Measurements from ENCODE around the gene MFSD2A. TPM values are rescaled to one million over a fixed set of nuclear protein-coding genes. Genes with fewer than 3 reads are reported as not detected.

The MFSD2A gene
- total RNA-seq, 1 experiment from 2014 or later: 8.0 TPM

GRCh38 chr1:39973503-39974135, 18.7 kb downstream of the MFSD2A start:
- H3K4me1 ChIP-seq (ENCODE audit: control insufficient read depth in 1 of 2, insufficient read depth in 2 of 2, low read length in 2 of 2): peaks cover 6 to 9% of the 10 kb centered on the region in 2 experiments; a peak in 3 of 4 replicates
- no peak overlapping the region for H2AFZ ChIP-seq (ENCODE audit: low read depth, low read length, poor library complexity, severe bottlenecking)
- H3K36me3 ChIP-seq (ENCODE audit: control insufficient read depth in 1 of 2, insufficient read depth in 2 of 2, low read length in 2 of 2): no peaks in the 10 kb centered on the region
- H4K20me1 ChIP-seq (ENCODE audit: insufficient read depth): no peaks in the 10 kb centered on the region
- H3K9me2 ChIP-seq (ENCODE audit: insufficient read depth): no peaks in the 10 kb centered on the region
- no peaks in the 10 kb centered on the region for H3K79me2 ChIP-seq (ENCODE audit: insufficient read depth, low read length)
- TF ChIP-seq CBX3 (IDR thresholded peaks at IDR 0.05; ENCODE audit: low read depth): no peak
- TF ChIP-seq, protein P1, sequence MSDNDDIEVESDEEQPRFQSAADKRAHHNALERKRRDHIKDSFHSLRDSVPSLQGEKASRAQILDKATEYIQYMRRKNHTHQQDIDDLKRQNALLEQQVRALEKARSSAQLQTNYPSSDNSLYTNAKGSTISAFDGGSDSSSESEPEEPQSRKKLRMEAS (IDR thresholded peaks at IDR 0.05): no peak
- TF ChIP-seq EGR1 (IDR thresholded peaks at IDR 0.05; ENCODE audit: low read depth): no peak
- no peak for TF ChIP-seq ZNF274 (IDR thresholded peaks at IDR 0.05; ENCODE audit: low read depth, low read length)
- no peak for TF ChIP-seq ZFX (IDR thresholded peaks at IDR 0.05)
- no peak for TF ChIP-seq SIN3A (IDR thresholded peaks at IDR 0.05; ENCODE audit: low read depth)
- no peak for TF ChIP-seq YY1 (IDR thresholded peaks at IDR 0.05; ENCODE audit: extremely low read depth, insufficient replicate concordance, low read depth, low read length)
- no peak for TF ChIP-seq REST (IDR thresholded peaks at IDR 0.05; ENCODE audit: low read depth)
- no peak for TF ChIP-seq ELF1 (IDR thresholded peaks at IDR 0.05; ENCODE audit: borderline replicate concordance, low read depth)
- no peak for TF ChIP-seq JUND (IDR thresholded peaks at IDR 0.05)
- no peak for TF ChIP-seq POLR2AphosphoS5 (IDR thresholded peaks at IDR 0.05; ENCODE audit: low read depth, low read length)
- peak; percentile 96 to 99 (median 98) for TF ChIP-seq CTCF (IDR thresholded peaks at IDR 0.05 in 2 of 3, conservative IDR thresholded peaks at IDR 0.05 in 1 of 3; ENCODE audit: borderline replicate concordance in 1 of 3, insufficient read depth in 1 of 3, low read depth in 2 of 3, low read length in 2 of 3)
- no peak for TF ChIP-seq ATF3 (IDR thresholded peaks at IDR 0.05)
- peak; percentile 98 for TF ChIP-seq RAD21 (IDR thresholded peaks at IDR 0.05; ENCODE audit: low read depth)
- no peak for TF ChIP-seq SP1 (IDR thresholded peaks at IDR 0.05; ENCODE audit: low read depth)
- TF ChIP-seq EZH2phosphoT487 (IDR thresholded peaks at IDR 0.05; ENCODE audit: borderline replicate concordance): no peak
- TF ChIP-seq POLR2A (IDR thresholded peaks at IDR 0.05; ENCODE audit: borderline replicate concordance, extremely low read depth, insufficient read depth, insufficient read length): no peak
- no TSS peak for BruUV-seq (replicated peaks)
- ChIA-PET POLR2A (no interaction called here), CTCF (interaction anchor here (1.2 to 5.4 kb wide), 4 partner anchors 8 to 157 kb away, joined by 3 to 56 read pairs (median 11); partner anchors contain the start of gene MYCL), RAD21 (ENCODE audit: low non-redundant PET in 1 of 2, low total read pairs in 2 of 2, uncharacterized antibody in 2 of 2, unreplicated experiment in 2 of 2) (interaction anchor here (1.1 to 1.9 kb wide), 3 partner anchors 54 kb away, joined by 4 to 7 read pairs (median 6); no protein-coding TSS in a partner anchor)
- peak; percentile 89 for ATAC-seq
- DNase-seq (ENCODE audit: low read depth, low spot score): peak; percentile 45
- intact Hi-C loops (cut with micrococcal nuclease): loop anchor here (1.0 to 5.0 kb wide), 5 partner anchors 54 to 367 kb away; no protein-coding TSS in a partner anchor
- no peak overlapping the region for H3K27ac ChIP-seq (ENCODE audit: low read depth, low read length)
- no peaks in the 10 kb centered on the region for H3K9me3 ChIP-seq (ENCODE audit: control insufficient read depth in 1 of 2, insufficient read depth in 1 of 2, low read depth in 1 of 2, low read length in 2 of 2)
- H3K4me2 ChIP-seq (ENCODE audit: low read length): no peak overlapping the region
- H3K9ac ChIP-seq (ENCODE audit: low read length): no peak overlapping the region
- H3K4me3 ChIP-seq (replicated peaks in 1 of 2; ENCODE audit: low read depth in 1 of 2, low read length in 2 of 2): no peak overlapping the region
- no peaks in the 10 kb centered on the region for H3K27me3 ChIP-seq (ENCODE audit: insufficient read depth, low read length)
